Stimulated activated CD4-positive, alpha-beta T cell treated with anti-CD3 and anti-CD28 coated beads, Interleukin-1b, Interleukin-23, amount 100 ng/mL, for 48 hours (primary cell): ENCODE measurements around the gene R3HDM4.
A peak's percentile ranks its signal among the peaks of the same experiment; 100 is the strongest.

Experiments used
- DNase-seq: peaks from one replicate; pipeline ENCODE4 v3.0.0-alpha.2; 2020

R3HDM4 gene

GRCh38 chr19:947090-947706, 34.2 kb upstream of the R3HDM4 start:
- no peak for DNase-seq

GRCh38 chr19:945401-946252, 32.6 kb upstream of the R3HDM4 start:
- no peak for DNase-seq

GRCh38 chr19:944663-945241, 31.7 kb upstream of the R3HDM4 start:
- DNase-seq: no peak

- DNase-seq: no peak
Measured at GRCh38 chr19:944171-944567, 31.1 kb upstream of the R3HDM4 start.

GRCh38 chr19:943551-944170, 30.6 kb upstream of the R3HDM4 start:
- no peak for DNase-seq

- no peak for DNase-seq
Measured at GRCh38 chr19:942133-942645, 29.2 kb upstream of the R3HDM4 start.

GRCh38 chr19:941292-942132, 28.5 kb upstream of the R3HDM4 start:
- no peak for DNase-seq

DNA sequence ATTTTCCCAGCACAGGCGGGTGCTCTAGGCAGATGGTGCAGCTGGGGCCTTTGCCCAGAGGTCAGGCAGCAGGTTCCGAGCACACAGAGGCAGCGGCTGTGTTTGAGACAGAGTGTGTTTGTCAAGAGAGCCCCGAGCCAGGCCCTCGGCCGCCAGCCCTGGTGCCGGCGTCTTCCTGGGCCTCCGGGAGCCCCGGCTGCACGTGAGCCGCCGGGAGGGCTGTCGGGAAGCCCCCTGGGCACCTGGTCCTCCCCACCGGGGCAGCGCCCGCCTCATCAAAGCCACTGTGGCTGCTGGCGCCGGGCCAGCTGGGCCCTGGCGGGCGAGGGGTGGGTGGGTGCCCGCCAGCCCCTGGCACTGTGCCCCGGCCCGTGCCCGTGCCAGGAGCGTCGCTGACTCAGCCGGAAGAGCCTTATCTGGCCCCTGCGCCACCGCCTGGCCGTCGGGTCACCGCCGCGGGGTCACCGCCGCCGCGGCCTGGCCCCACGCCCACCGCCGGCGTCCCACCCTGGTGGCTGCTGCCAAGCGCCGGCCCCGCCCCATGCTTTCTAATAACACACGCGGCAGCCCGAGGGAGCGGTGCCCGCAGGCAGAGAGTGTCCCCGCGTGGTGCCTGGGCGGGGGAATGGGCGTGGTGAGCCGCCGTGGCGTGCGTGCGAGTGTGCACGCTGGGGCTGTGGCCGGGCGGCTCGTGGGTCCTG, 27.7 kb upstream of the R3HDM4 start:
- DNase-seq: peak; percentile 55

- DNase-seq: no peak
Measured at GRCh38 chr19:939922-940321, 26.9 kb upstream of the R3HDM4 start.

- no peak for DNase-seq
Measured at GRCh38 chr19:939439-939838, 26.4 kb upstream of the R3HDM4 start.

- DNase-seq: no peak
Measured at GRCh38 chr19:938233-938923, 25.4 kb upstream of the R3HDM4 start.

- peak; percentile 38 for DNase-seq
Measured at GRCh38 chr19:937259-937694, 24.3 kb upstream of the R3HDM4 start.

- no peak for DNase-seq
Measured at GRCh38 chr19:936175-936546, 23.1 kb upstream of the R3HDM4 start.

DNA sequence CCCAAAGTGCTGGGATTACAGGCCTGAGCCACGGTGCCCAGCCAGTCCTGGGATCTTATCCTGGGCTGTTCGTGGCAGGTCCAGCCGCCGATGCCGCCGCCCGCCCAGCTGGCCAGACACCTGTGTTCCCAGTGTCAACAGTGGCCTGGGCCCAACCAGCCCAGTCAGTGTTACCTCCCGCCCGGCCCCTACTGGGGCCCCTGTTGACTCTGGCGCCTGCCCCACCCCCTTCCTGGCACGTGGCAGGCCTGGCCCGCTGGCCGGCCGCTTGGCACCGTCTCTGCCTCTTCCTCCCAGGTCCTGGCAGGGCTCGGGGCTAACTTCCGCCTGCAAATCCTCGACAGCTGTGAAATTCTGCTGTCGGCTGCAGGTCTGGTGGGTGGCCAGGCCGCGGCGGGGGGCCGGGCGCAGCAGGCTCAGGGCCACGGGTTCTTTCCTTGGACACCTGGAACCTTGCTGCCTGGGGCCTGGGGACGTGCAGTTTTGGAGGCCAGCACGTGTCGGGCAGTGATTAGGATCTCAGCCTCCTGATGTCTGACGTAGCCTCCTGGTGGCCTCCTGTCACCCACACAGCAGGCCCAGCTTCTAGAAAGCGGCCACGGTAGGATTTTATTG, 22.0 kb upstream of the R3HDM4 start:
- DNase-seq: no peak

- DNase-seq: no peak
Measured at GRCh38 chr19:934197-934840, 21.3 kb upstream of the R3HDM4 start.

DNA sequence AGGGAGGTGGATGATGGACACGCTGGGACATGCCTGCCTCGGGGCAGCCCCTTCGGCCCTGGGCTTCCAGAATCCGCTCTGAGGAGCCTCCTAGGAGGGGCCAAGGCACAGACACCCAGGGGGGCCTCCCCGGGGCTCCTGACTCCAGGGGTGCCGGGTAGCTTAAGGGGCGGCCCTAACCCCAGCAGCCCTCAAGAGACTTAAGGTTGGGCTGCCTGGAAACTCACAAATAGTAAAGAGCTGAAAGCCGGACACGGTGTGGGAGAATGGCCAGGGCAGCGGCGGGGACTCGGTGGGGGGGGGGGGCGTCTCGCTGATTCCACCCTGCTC, 20.5 kb upstream of the R3HDM4 start:
- no peak for DNase-seq

DNA sequence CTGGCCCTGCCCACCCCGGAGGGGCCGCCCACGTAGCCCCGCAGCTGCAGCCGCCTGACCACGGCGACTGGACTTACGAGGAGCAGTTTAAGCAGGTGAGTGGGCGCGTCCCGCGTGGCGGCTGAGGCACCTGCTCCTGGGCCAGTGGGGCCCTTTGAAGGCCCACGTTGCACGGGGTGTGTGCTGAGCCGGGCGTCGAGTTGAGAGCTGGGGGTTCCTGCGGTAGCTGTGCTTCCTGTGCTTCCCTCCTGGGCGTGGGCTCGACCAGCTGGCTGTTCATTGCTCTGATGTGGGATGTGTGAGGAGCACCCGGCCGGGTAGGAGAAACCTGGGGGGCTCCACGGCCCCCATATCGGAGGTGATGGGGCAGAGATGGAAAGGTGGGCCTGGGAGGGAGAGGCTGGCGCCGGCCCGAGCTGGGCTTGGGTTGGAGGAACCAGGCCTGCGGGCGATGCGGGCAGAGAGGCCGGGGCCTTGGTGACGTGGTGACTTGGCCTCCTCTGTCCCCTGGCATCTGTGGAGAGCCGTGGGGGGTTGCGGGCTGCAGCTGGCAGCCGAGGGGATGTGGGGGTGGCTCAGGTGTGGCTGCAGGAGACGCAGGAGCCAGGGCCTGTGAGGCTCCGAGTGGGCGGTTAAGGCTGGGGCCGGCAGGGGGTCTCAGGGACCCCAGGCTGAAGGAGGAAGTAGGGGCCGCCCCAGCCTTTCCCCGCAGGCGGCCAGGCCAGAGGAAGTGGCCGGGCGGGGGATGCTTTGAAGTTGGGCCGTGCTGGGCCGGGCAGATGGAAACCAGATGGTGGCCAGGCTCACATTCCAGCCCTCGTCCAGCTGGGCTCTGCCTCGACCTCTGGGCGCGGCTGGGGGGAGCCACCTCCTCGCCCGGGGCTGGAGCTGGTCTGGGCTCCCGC, 19.9 kb upstream of the R3HDM4 start:
- DNase-seq: no peak

DNA sequence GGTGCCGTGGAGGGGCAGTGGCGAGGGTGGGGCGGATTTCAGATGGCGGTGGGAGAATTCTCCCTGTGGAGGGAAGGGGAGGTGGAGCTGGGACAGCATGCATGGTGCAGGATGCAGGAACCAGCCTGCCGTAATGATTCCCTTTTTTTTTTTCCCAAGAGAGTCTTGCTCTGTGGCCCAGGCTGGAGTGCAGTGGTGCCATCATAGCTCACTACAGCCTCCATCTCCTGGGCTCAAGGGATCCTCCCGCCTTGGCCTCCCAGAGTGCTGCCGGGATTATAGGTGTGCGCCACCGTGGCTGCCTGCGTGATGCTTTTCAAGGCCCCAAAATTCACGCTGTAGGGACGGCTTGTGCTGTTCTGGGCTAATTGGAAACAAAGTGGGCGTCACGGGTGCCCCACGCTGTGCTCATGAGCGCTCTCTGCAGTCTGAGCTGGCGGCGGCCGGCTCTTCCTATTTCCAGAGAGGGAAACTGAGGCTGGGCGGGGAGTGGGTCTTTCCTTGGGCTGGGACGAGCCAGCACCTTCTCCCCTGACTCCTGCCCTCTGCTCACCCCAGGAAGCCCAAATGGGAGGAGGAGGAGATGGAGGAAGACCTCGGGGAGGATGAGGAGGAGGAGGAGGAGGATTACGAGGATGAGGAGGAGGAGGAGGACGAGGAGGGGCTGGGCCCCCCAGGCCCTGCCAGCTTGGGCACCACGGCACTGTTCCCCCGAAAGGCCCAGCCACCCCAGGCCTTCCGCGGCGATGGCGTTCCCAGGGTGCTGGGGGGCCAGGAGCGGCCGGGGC, 19.0 kb upstream of the R3HDM4 start:
- no peak for DNase-seq

GRCh38 chr19:929891-930258, 16.9 kb upstream of the R3HDM4 start:
- no peak for DNase-seq
